ENCODE data around the gene RBBP8. TPM values are rescaled to one million over a fixed set of nuclear protein-coding genes. Genes with fewer than 3 reads are reported as not detected.

Gene RBBP8
- total and polyA plus RNA-seq, 4 donors, result 24.9 to 64.3 (median 32.3) TPM

DNA sequence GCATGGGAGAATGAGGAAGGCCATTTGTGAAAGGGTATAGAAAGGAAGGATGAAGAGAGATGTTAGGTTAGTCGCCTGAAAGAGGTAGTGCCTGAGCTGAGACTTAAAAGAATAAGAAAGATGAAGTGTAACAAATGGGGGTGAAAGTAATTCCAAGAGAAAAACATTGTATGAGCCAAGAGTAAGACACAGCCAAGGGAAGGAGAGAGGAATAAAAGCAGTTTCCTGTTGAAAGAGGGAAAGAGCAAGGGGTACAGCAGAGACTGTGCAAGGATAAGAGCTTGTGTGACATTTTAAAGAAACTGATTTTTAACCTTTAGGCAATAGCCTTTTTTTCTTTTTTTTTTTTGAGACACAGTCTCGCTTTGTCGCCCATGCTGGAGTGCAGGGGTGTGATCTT is 4.8 kb upstream of the RBBP8 start:
- peaks cover 0 to 19% (median 0%) of the 10 kb centered on the region in 5 donors for H3K4me1 ChIP-seq (ENCODE audit: control insufficient read depth in 5 of 5, insufficient read depth in 5 of 5, low read length in 5 of 5)
- WGBS, 2 donors, result 90 to 91% methylated on average over 3 of the region's 3 CpGs
- TF ChIP-seq, protein P1, sequence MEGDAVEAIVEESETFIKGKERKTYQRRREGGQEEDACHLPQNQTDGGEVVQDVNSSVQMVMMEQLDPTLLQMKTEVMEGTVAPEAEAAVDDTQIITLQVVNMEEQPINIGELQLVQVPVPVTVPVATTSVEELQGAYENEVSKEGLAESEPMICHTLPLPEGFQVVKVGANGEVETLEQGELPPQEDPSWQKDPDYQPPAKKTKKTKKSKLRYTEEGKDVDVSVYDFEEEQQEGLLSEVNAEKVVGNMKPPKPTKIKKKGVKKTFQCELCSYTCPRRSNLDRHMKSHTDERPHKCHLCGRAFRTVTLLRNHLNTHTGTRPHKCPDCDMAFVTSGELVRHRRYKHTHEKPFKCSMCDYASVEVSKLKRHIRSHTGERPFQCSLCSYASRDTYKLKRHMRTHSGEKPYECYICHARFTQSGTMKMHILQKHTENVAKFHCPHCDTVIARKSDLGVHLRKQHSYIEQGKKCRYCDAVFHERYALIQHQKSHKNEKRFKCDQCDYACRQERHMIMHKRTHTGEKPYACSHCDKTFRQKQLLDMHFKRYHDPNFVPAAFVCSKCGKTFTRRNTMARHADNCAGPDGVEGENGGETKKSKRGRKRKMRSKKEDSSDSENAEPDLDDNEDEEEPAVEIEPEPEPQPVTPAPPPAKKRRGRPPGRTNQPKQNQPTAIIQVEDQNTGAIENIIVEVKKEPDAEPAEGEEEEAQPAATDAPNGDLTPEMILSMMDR (IDR thresholded peaks at IDR 0.05; ENCODE audit: control extremely low read depth, extremely low read depth), result no peak
- no peaks in the 10 kb centered on the region for H3K9me3 ChIP-seq (ENCODE audit: control insufficient read depth in 4 of 4, insufficient read depth in 3 of 4, low read length in 3 of 4)
- ATAC-seq (ENCODE audit: insufficient read depth, low FRiP score) (no peak), DNase-seq (peak in 2 of 3 donors; percentile 34 to 57)
- H3K27ac ChIP-seq (ENCODE audit: low read depth in 1 of 2, low read length in 1 of 2), result no peak overlapping the region
- no peak overlapping the region for H3K4me3 ChIP-seq
- H3K27me3 ChIP-seq (ENCODE audit: control insufficient read depth in 3 of 3, insufficient read depth in 3 of 3, low read length in 2 of 3), result no peaks in the 10 kb centered on the region
- no peaks in the 10 kb centered on the region for H3K36me3 ChIP-seq (ENCODE audit: control insufficient read depth in 4 of 4, insufficient read depth in 4 of 4, low read length in 4 of 4)
- no peak overlapping the region for H3K9ac ChIP-seq (ENCODE audit: insufficient read depth in 1 of 2, low read length in 2 of 2)

DNA sequence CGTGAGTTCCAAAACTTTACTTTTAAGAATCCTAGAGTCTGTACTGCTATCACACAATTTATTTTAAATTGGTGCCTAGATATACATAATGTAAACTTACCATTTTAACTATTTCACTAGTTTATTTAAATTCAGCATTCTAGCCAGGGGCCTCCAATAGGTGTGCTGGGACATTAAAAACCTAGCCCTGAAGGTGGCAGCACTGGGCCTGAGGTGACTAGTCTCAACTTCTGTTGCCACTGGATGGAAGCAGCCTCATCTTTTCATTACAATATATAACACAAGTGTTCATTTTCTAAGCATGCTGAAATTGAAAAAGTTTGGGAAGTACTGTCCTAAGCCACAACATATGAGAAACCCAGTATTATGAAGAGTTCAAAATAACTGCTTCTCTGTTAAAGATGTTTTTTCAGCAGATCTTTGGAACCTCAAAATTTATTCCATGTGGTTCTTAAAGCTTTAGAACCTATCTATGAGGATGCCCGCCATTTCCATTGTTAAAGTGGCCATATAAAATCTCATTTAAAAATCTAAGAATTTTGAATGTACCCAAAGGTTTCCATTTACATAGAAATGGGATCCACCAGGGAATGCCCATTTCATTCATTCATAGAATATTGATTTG is 2.9 kb upstream of the RBBP8 start:
- 89 to 93% methylated on average over 2 of the region's 2 CpGs for WGBS, 2 donors
- peak; percentile 56 to 67 (median 64) for DNase-seq
- no peaks in the 10 kb centered on the region for H3K9me3 ChIP-seq (ENCODE audit: control insufficient read depth in 4 of 4, insufficient read depth in 3 of 4, low read length in 3 of 4)
- H3K27me3 ChIP-seq (ENCODE audit: control insufficient read depth in 3 of 3, insufficient read depth in 3 of 3, low read length in 2 of 3), result no peaks in the 10 kb centered on the region
- no peak for ATAC-seq (ENCODE audit: insufficient read depth, low FRiP score)
- no peak overlapping the region for H3K27ac ChIP-seq (ENCODE audit: low read depth in 1 of 2, low read length in 1 of 2)
- peaks cover 0 to 13% (median 0%) of the 10 kb centered on the region in 5 donors for H3K4me1 ChIP-seq (ENCODE audit: control insufficient read depth in 5 of 5, insufficient read depth in 5 of 5, low read length in 5 of 5)
- no peaks in the 10 kb centered on the region for H3K36me3 ChIP-seq (ENCODE audit: control insufficient read depth in 4 of 4, insufficient read depth in 4 of 4, low read length in 4 of 4)
- no peak overlapping the region for H3K4me3 ChIP-seq
- no peak overlapping the region for H3K9ac ChIP-seq (ENCODE audit: insufficient read depth in 1 of 2, low read length in 2 of 2)
- TF ChIP-seq, protein P1 (IDR thresholded peaks at IDR 0.05; ENCODE audit: control extremely low read depth, extremely low read depth), result peak; percentile 72

DNA sequence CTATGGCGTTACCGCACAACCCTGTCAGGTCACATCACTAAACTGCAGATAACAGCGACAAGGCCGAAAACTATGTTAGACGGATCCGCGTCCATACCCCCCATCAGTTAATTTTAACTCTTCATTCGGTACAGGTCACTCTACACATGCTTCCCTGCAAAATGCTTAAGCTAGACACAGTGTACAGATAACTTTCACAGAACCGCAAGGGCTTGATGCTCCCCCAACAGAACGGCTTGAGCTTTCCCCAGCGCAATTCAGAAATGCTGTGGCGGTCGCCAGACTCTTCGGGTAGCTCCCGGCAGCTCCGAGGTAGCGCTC is 283 bp upstream of the RBBP8 start:
- Histone ChIP-seq H3K36me3 (ENCODE audit: control insufficient read depth in 4 of 4, insufficient read depth in 4 of 4, low read length in 4 of 4) (peaks cover 0 to 4% (median 0%) of the 10 kb centered on the region in 4 donors), H3K9ac (ENCODE audit: insufficient read depth in 1 of 2, low read length in 2 of 2) (peak overlapping the region; percentile 76 to 99), H3K27me3 (ENCODE audit: control insufficient read depth in 3 of 3, insufficient read depth in 3 of 3, low read length in 2 of 3) (no peaks in the 10 kb centered on the region), H3K4me1 (ENCODE audit: control insufficient read depth in 5 of 5, insufficient read depth in 5 of 5, low read length in 5 of 5) (peaks cover 0 to 6% (median 0%) of the 10 kb centered on the region in 5 donors), H3K27ac (ENCODE audit: low read depth in 1 of 2, low read length in 1 of 2) (peak overlapping the region; percentile 89 to 95), H3K4me3 (peak overlapping the region; percentile 77), H3K9me3 (ENCODE audit: control insufficient read depth in 4 of 4, insufficient read depth in 3 of 4, low read length in 3 of 4) (no peaks in the 10 kb centered on the region)
- TF ChIP-seq, protein P1 (IDR thresholded peaks at IDR 0.05; ENCODE audit: control extremely low read depth, extremely low read depth), result no peak
- no peak for DNase-seq
- WGBS, 2 donors, result 0 to 1% methylated on average over 17 of the region's 17 CpGs
- peak; percentile 31 for ATAC-seq (ENCODE audit: insufficient read depth, low FRiP score)

Measured in lung (tissue), 12 donors.